H1 (cell line): ENCODE results near the gene CNGA2. TPM values are rescaled to one million over a fixed set of nuclear protein-coding genes. Genes with fewer than 3 reads are reported as not detected.

Experiments
- CTCF ChIA-PET: fragments of 300-600 bp; sonication (Branson Sonifier 250); formaldehyde crosslinking; loops from one replicate; lab custom pipeline; 2021; ENCODE audit not compliant: partially characterized antibody; lab: Charles Lee
- POLR2A ChIA-PET: fragments of 300-600 bp; sonication (Branson Sonifier 250); formaldehyde crosslinking; loops from one replicate; lab custom pipeline; 2021; ENCODE audit warnings: inconsistent platforms; ENCODE audit not compliant: partially characterized antibody; lab: Charles Lee
- DNase-seq, 2 experiments: peaks; one replicate each; pipeline versions ENCODE4 v3.0.0 to v3.0.0-alpha.2; 2010 to 2022; ENCODE audit warnings: low spot score in 2 of 2, low read depth in 1 of 2, mixed read lengths in 1 of 2
- FAIRE-seq: peaks from 2 replicates; lab custom pipeline; 2011; peaks lifted over from hg19 to GRCh38; lab: Jason Lieb, UNC
- H2AFZ ChIP-seq: 2 replicates; pipeline ENCODE4 v1.8.1; 2012; ENCODE audit warnings: low read length, inconsistent platforms
- H2AK5ac ChIP-seq: 2 replicates; pipeline ENCODE4 v1.6.1; 2013; ENCODE audit warnings: low read depth, low read length
- H2BK120ac ChIP-seq: replicated peaks from 2 replicates; pipeline ENCODE3; 2013; ENCODE audit warnings: low read depth, low read length, inconsistent platforms
- H2BK12ac ChIP-seq: 2 replicates; pipeline ENCODE4 v1.6.1; 2013; ENCODE audit warnings: low read depth, low read length
- H2BK15ac ChIP-seq: 2 replicates; pipeline ENCODE4 v1.6.1; 2013; ENCODE audit warnings: low read length
- H2BK20ac ChIP-seq: 2 replicates; pipeline ENCODE4 v1.6.1; 2013; ENCODE audit warnings: low read length
- H2BK5ac ChIP-seq: 2 replicates; pipeline ENCODE4 v1.6.1; 2013; ENCODE audit warnings: low read depth, low read length
- H3K14ac ChIP-seq: 2 replicates; pipeline ENCODE4 v1.6.1; 2013; ENCODE audit warnings: inconsistent platforms; ENCODE audit not compliant: insufficient read length
- H3K18ac ChIP-seq: 2 replicates; pipeline ENCODE4 v1.6.1; 2013; ENCODE audit warnings: low read length; ENCODE audit errors: extremely low read depth
- H3K23ac ChIP-seq: 2 replicates; pipeline ENCODE4 v1.6.1; 2013; ENCODE audit warnings: inconsistent platforms; ENCODE audit not compliant: insufficient read length
- H3K23me2 ChIP-seq: 2 replicates; pipeline ENCODE4 v1.6.1; 2013; ENCODE audit warnings: low read depth, low read length
- H3K27ac ChIP-seq: 2 replicates; pipeline ENCODE4 v1.6.1; 2011; ENCODE audit warnings: low read depth, low read length, inconsistent platforms
- H3K27me3 ChIP-seq, 4 experiments: replicated peaks in 1 of 4; 1 replicate in 1 of 4; 2 replicates in 3 of 4; pipeline versions ENCODE4 v1.6.1 to v1.8.1; 2011 to 2013; ENCODE audit warnings: low read length in 3 of 4, mild to moderate bottlenecking in 3 of 4, inconsistent platforms in 2 of 4, mixed read lengths in 2 of 4, moderate library complexity in 1 of 4; ENCODE audit not compliant: control insufficient read depth in 3 of 4, insufficient read depth in 3 of 4; ENCODE audit errors: extremely low read depth in 1 of 4
- H3K36me3 ChIP-seq, 4 experiments: 2 replicates each; pipeline versions ENCODE4 v1.6.1 to v1.8.1; 2011 to 2013; ENCODE audit warnings: mild to moderate bottlenecking in 4 of 4, low read length in 3 of 4, moderate library complexity in 2 of 4, control low read depth in 1 of 4, inconsistent platforms in 1 of 4; ENCODE audit not compliant: insufficient read depth in 4 of 4, control insufficient read depth in 2 of 4
- H3K4ac ChIP-seq: replicated peaks from 2 replicates; pipeline ENCODE3; 2013; ENCODE audit warnings: low read length, low read depth, mixed read lengths, inconsistent platforms; ENCODE audit not compliant: insufficient read length
- H3K4me1 ChIP-seq, 4 experiments: replicated peaks in 1 of 4; 1 replicate in 1 of 4; 2 replicates in 3 of 4; pipeline versions ENCODE4 v1.6.1 to v1.8.1; 2011 to 2013; ENCODE audit warnings: low read length in 3 of 4, inconsistent platforms in 2 of 4, mixed read lengths in 1 of 4; ENCODE audit not compliant: insufficient read depth in 4 of 4, control insufficient read depth in 3 of 4
- H3K4me2 ChIP-seq, 2 experiments: 2 replicates each; pipeline versions ENCODE4 v1.6.1 to v1.8.1; 2011 to 2013; ENCODE audit warnings: low read depth in 2 of 2, low read length in 2 of 2, control low read depth in 1 of 2, inconsistent platforms in 1 of 2, mild to moderate bottlenecking in 1 of 2; ENCODE audit not compliant: insufficient read depth in 1 of 2
- H3K4me3 ChIP-seq, 4 experiments: fragments of 200-600, 300-600 bp in 1 of 4; sonication (generic), shearing (Covaris generic), sonication (Bioruptor Twin) in 1 of 4; 2 replicates each; pipeline versions ENCODE4 v1.5.1 to v1.8.1; 2011 to 2016; ENCODE audit warnings: low read length in 4 of 4, low read depth in 3 of 4, control low read depth in 2 of 4, inconsistent platforms in 2 of 4, mild to moderate bottlenecking in 2 of 4, mixed read lengths in 1 of 4, moderate library complexity in 1 of 4; ENCODE audit not compliant: insufficient read depth in 2 of 4; ENCODE audit errors: extremely low read depth in 1 of 4
- H3K56ac ChIP-seq: replicated peaks from 2 replicates; pipeline ENCODE3; 2013; ENCODE audit warnings: low read depth, mild to moderate bottlenecking, mixed read lengths, low read length, inconsistent platforms; ENCODE audit not compliant: insufficient read length
- H3K79me1 ChIP-seq: 2 replicates; pipeline ENCODE4 v1.6.1; 2013; ENCODE audit warnings: low read depth, low read length, control low read depth
- H3K79me2 ChIP-seq, 2 experiments: 2 replicates each; pipeline versions ENCODE4 v1.6.1 to v1.8.1; 2012 to 2013; ENCODE audit warnings: low read length in 2 of 2, mild to moderate bottlenecking in 2 of 2, inconsistent platforms in 1 of 2; ENCODE audit not compliant: insufficient read depth in 2 of 2, control insufficient read depth in 1 of 2
- H3K9ac ChIP-seq, 4 experiments: replicated peaks in 1 of 4; 1 replicate in 1 of 4; 2 replicates in 3 of 4; pipeline versions ENCODE4 v1.6.1 to v1.8.1; 2011 to 2013; ENCODE audit warnings: low read depth in 3 of 4, low read length in 3 of 4, control low read depth in 2 of 4, mild to moderate bottlenecking in 2 of 4, moderate library complexity in 2 of 4, inconsistent platforms in 1 of 4; ENCODE audit errors: extremely low read depth in 1 of 4
- H3K9me3 ChIP-seq, 2 experiments: 2 replicates each; pipeline versions ENCODE4 v1.6.1 to v1.8.1; 2012 to 2013; ENCODE audit warnings: mild to moderate bottlenecking in 2 of 2, moderate library complexity in 2 of 2, control low read depth in 1 of 2, inconsistent platforms in 1 of 2, low read depth in 1 of 2, low read length in 1 of 2, mixed read lengths in 1 of 2; ENCODE audit not compliant: insufficient read depth in 2 of 2
- H4K20me1 ChIP-seq, 2 experiments: replicated peaks in 1 of 2; 2 replicates each; pipeline versions ENCODE3 to v1.8.1; 2011 to 2013; ENCODE audit warnings: inconsistent platforms in 2 of 2, low read length in 2 of 2, mild to moderate bottlenecking in 1 of 2; ENCODE audit not compliant: insufficient read depth in 2 of 2, control insufficient read depth in 1 of 2
- H4K5ac ChIP-seq: 2 replicates; pipeline ENCODE4 v1.6.1; 2013; ENCODE audit warnings: low read length, low read depth, mixed read lengths, inconsistent platforms; ENCODE audit not compliant: insufficient read length
- H4K8ac ChIP-seq: 2 replicates; pipeline ENCODE4 v1.8.0; 2013; ENCODE audit warnings: mild to moderate bottlenecking, moderate library complexity, low read length, inconsistent platforms; ENCODE audit not compliant: insufficient read depth; ENCODE audit errors: extremely low read depth
- H4K91ac ChIP-seq: replicated peaks from 2 replicates; pipeline ENCODE3; 2013; ENCODE audit warnings: low read length, mixed read lengths, inconsistent platforms; ENCODE audit not compliant: insufficient read length
- CTBP2 ChIP-seq: IDR thresholded peaks from 2 replicates; pipeline ENCODE4 v1.7.0; 2011; ENCODE audit warnings: borderline replicate concordance, mild to moderate bottlenecking, moderate library complexity, mixed read lengths, low read length; ENCODE audit not compliant: insufficient read depth, insufficient read length
- EZH2 ChIP-seq: fragments of 200-600 bp; sonication (generic); IDR thresholded peaks from 2 replicates; pipeline ENCODE4 v1.7.1; 2012; ENCODE audit warnings: low read depth, mild to moderate bottlenecking, moderate library complexity, low read length, inconsistent platforms; ENCODE audit not compliant: severe bottlenecking
- GABPA ChIP-seq: IDR thresholded peaks from 2 replicates; pipeline ENCODE4 v1.6.1; 2011; ENCODE audit warnings: mild to moderate bottlenecking, low read length, moderate library complexity, borderline replicate concordance; ENCODE audit not compliant: insufficient read depth
- HDAC2 ChIP-seq, 2 experiments: fragments of 300-600 bp in 1 of 2; sonication (generic) in 1 of 2; IDR thresholded peaks; 2 replicates each; pipeline ENCODE4 v1.6.1; 2011 to 2012; ENCODE audit warnings: low read depth in 2 of 2, low read length in 2 of 2, mild to moderate bottlenecking in 2 of 2, moderate library complexity in 2 of 2, borderline replicate concordance in 1 of 2, inconsistent platforms in 1 of 2
- SP2 ChIP-seq: IDR thresholded peaks from 2 replicates; pipeline ENCODE4 v1.6.1; 2012; ENCODE audit warnings: mild to moderate bottlenecking, low read length, inconsistent platforms
- YY1 ChIP-seq: IDR thresholded peaks from 2 replicates; pipeline ENCODE4 v1.6.1; 2011; ENCODE audit warnings: low read depth, mild to moderate bottlenecking, low read length
- WGBS, 2 experiments: shearing (Covaris generic) in 1 of 2; methylation state at CpG; one replicate each; pipeline versions ENCODE4 v1.1.6 to v1.1.7; 2013 to 2015; ENCODE audit warnings: low lambda C conversion rate in 2 of 2, mixed read lengths in 2 of 2, inconsistent platforms in 1 of 2, low coverage in 1 of 2, missing lambda C conversion rate in 1 of 2; ENCODE audit not compliant: insufficient replicate concordance in 2 of 2, insufficient coverage in 1 of 2, insufficient read length in 1 of 2; ENCODE audit errors: extremely low coverage in 1 of 2, missing lambda C conversion rate in 1 of 2; 5-methylcytosine and 5-hydroxymethylcytosine counted together
- polyA plus RNA-seq, 7 experiments: library from polyadenylated mRNA; depleted of rRNA in 3 of 7; stranded (reverse) in 5 of 7; unstranded in 2 of 7; fragments of >200 nt in 5 of 7; fragments of 200-250 nt in 2 of 7; gene quantifications; 1 replicate in 5 of 7; 2 replicates in 1 of 7; 4 replicates in 1 of 7; pipeline versions ENCODE4 v1.2.1 to v1.2.3, GENCODE V29; 2011 to 2013; ENCODE audit warnings: missing spikeins in 2 of 7, mixed read lengths in 2 of 7
- total RNA-seq: library from RNA; stranded (reverse); fragmentation: NEBNext Ultra II Directional; extraction: Animal tissue kit (Norgen Biotek cat#: 25700); gene quantifications from 2 replicates; pipeline ENCODE4 v1.2.1, GENCODE V29; 2021
- TF ChIP-seq, protein P1 (sequence below): IDR thresholded peaks from 2 replicates; pipeline ENCODE4 v1.6.1; 2011; ENCODE audit warnings: low read depth, mild to moderate bottlenecking, low read length; ENCODE audit not compliant: insufficient read depth

The CNGA2 gene
- total and polyA plus RNA-seq, 2 of the 8 experiments (the other 6 are each of a cell fraction or from before 2014, with no cell fraction given) = not detected

GRCh38 chrX:151780621-151781020 is 46.1 kb downstream of the CNGA2 start:
- ChIA-PET CTCF (interaction anchor here (0.7 kb wide), 1 partner anchor 32 kb away, joined by 3 read pairs; no protein-coding TSS in a partner anchor), POLR2A (no interaction called here)
- FAIRE-seq = no peak

More at GRCh38 chrX:151780621-151781020, 46.1 kb downstream of the CNGA2 start:
- H3K36me3 ChIP-seq = no peaks in the 10 kb centered on the region
- no peak overlapping the region for H2AFZ ChIP-seq
- 92% methylated on average over 2 of the region's 4 CpGs; no CpG with 5 or more reads in 1 of the 2 experiments for WGBS, 2 experiments
- no peak overlapping the region for H3K4me3 ChIP-seq
- no peak overlapping the region for H2BK120ac ChIP-seq
- H3K56ac ChIP-seq = no peak overlapping the region
- H2AK5ac ChIP-seq = no peak overlapping the region
- no peaks in the 10 kb centered on the region for H3K27me3 ChIP-seq
- no peaks in the 10 kb centered on the region for H3K4me1 ChIP-seq
- no peak overlapping the region for H3K27ac ChIP-seq
- H2BK15ac ChIP-seq = no peak overlapping the region
- no peak overlapping the region for H2BK20ac ChIP-seq
- no peak overlapping the region for H3K4ac ChIP-seq
- H3K14ac ChIP-seq = no peak overlapping the region
- no peak overlapping the region for H4K5ac ChIP-seq
- no peak overlapping the region for H4K8ac ChIP-seq
- no peak overlapping the region for H3K4me2 ChIP-seq
- no peaks in the 10 kb centered on the region for H3K79me2 ChIP-seq
- no peaks in the 10 kb centered on the region for H4K20me1 ChIP-seq
- no peaks in the 10 kb centered on the region for H3K9me3 ChIP-seq
- no peaks in the 10 kb centered on the region for H3K79me1 ChIP-seq
- H4K91ac ChIP-seq = no peak overlapping the region
- DNase-seq = no peak
- no peaks in the 10 kb centered on the region for H3K23me2 ChIP-seq
- H3K9ac ChIP-seq = no peak overlapping the region
- no peak overlapping the region for H2BK5ac ChIP-seq
- H2BK12ac ChIP-seq = no peak overlapping the region
- TF ChIP-seq HDAC2 (IDR thresholded peaks at IDR 0.05; ENCODE audit: borderline replicate concordance in 1 of 2, low read depth in 2 of 2, low read length in 2 of 2) (no peak), SP2 (no peak), YY1 (no peak), GABPA (no peak), EZH2 (no peak), CTBP2 (no peak)
- TF ChIP-seq, protein P1, sequence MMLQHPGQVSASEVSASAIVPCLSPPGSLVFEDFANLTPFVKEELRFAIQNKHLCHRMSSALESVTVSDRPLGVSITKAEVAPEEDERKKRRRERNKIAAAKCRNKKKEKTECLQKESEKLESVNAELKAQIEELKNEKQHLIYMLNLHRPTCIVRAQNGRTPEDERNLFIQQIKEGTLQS = no peak
- no peak overlapping the region for H3K18ac ChIP-seq
- no peak overlapping the region for H3K23ac ChIP-seq
